ENCODE measurements around the gene MTCH1.

MTCH1 gene

GRCh38 chr6:37020812-37021211 is 34.8 kb upstream of the MTCH1 start:
- TF ChIP-seq CTCF (IDR thresholded peaks at IDR 0.05; ENCODE audit: extremely low read depth, missing control alignments): no peak
- DNase-seq (ENCODE audit: low spot score): no peak

GRCh38 chr6:37020381-37020780 is 34.4 kb upstream of the MTCH1 start:
- TF ChIP-seq CTCF (IDR thresholded peaks at IDR 0.05; ENCODE audit: extremely low read depth, missing control alignments): no peak
- DNase-seq (ENCODE audit: low spot score): no peak

GRCh38 chr6:37019065-37019450 is 33.1 kb upstream of the MTCH1 start:
- TF ChIP-seq CTCF (IDR thresholded peaks at IDR 0.05; ENCODE audit: extremely low read depth, missing control alignments): no peak
- no peak for DNase-seq (ENCODE audit: low spot score)

GRCh38 chr6:37018198-37019064 is 32.4 kb upstream of the MTCH1 start:
- TF ChIP-seq CTCF (IDR thresholded peaks at IDR 0.05; ENCODE audit: extremely low read depth, missing control alignments): peak; percentile 85
- DNase-seq (ENCODE audit: low spot score): peak; percentile 90

GRCh38 chr6:37017606-37018197 is 31.7 kb upstream of the MTCH1 start:
- no peak for TF ChIP-seq CTCF (IDR thresholded peaks at IDR 0.05; ENCODE audit: extremely low read depth, missing control alignments)
- no peak for DNase-seq (ENCODE audit: low spot score)

- no peak for DNase-seq (ENCODE audit: low spot score)
- no peak for TF ChIP-seq CTCF (IDR thresholded peaks at IDR 0.05; ENCODE audit: extremely low read depth, missing control alignments)
Observed at GRCh38 chr6:37016995-37017394, 31.0 kb upstream of the MTCH1 start.

- no peak for TF ChIP-seq CTCF (IDR thresholded peaks at IDR 0.05; ENCODE audit: extremely low read depth, missing control alignments)
- no peak for DNase-seq (ENCODE audit: low spot score)
Observed at GRCh38 chr6:37015532-37015931, 29.5 kb upstream of the MTCH1 start.
